GM12878 (cell line): ENCODE results near the gene KCTD2. TPM values are rescaled to one million over a fixed set of nuclear protein-coding genes. Genes with fewer than 3 reads are reported as not detected.

Source experiments
- ATAC-seq: fragments of 200-7000 bp; cut with Tn5 transposase; 3 replicates; pipeline ENCODE4 v1.9.1; 2020; ENCODE audit warnings: mild to moderate bottlenecking, moderate library complexity
- BruUV-seq: library from RNA; stranded (reverse); fragments of 400-500 nt; replicated peaks from 2 replicates; lab custom pipeline; 2021; lab: Mats Ljungman, UMichigan
- CTCF ChIA-PET: fragments of 300-600 bp; sonication (Branson Sonifier 250); formaldehyde crosslinking; extraction: SDS; loops from one replicate; lab custom pipeline; 2021; ENCODE audit warnings: inconsistent platforms; lab: Yijun Ruan, JAX
- POLR2A ChIA-PET: fragments of 350-600 bp; formaldehyde crosslinking; extraction: SDS; loops from one replicate; lab custom pipeline; 2021; ENCODE audit warnings: inconsistent platforms; lab: Charles Lee
- RAD21 ChIA-PET: fragments of 300-600 bp; sonication (Branson Sonifier 250); formaldehyde crosslinking; loops from one replicate; lab custom pipeline; 2023; ENCODE audit warnings: antibody characterized with exemption; ENCODE audit not compliant: unreplicated experiment; lab: Charles Lee
- SMC1A ChIA-PET: fragments of 300-600 bp; sonication (Branson Sonifier 250); formaldehyde crosslinking; loops from one replicate; lab custom pipeline; 2023; ENCODE audit not compliant: unreplicated experiment, uncharacterized antibody; lab: Charles Lee
- DNase-seq: peaks from one replicate; pipeline ENCODE4 v3.0.0-alpha.2; 2011; ENCODE audit warnings: low read depth, low spot score
- FAIRE-seq: peaks from 3 replicates; lab custom pipeline; 2011; peaks lifted over from hg19 to GRCh38; lab: Jason Lieb, UNC
- H2AFZ ChIP-seq: 2 replicates; pipeline ENCODE4 v1.6.0; 2011; ENCODE audit warnings: low read depth, low read length, control low read depth; ENCODE audit not compliant: control insufficient read depth
- H3K27ac ChIP-seq: 2 replicates; pipeline ENCODE4 v1.5.1; 2011; ENCODE audit warnings: control low read depth; ENCODE audit not compliant: control insufficient read depth, insufficient read depth
- H3K27me3 ChIP-seq, 2 experiments: replicated peaks in 1 of 2; 2 replicates each; pipeline versions ENCODE4 v1.6.0 to v1.6.1; 2011; ENCODE audit warnings: low read length in 1 of 2; ENCODE audit not compliant: control insufficient read depth in 2 of 2, insufficient read depth in 2 of 2
- H3K36me3 ChIP-seq, 2 experiments: 2 replicates each; pipeline ENCODE4 v1.5.1; 2011; ENCODE audit warnings: low read length in 1 of 2; ENCODE audit not compliant: control insufficient read depth in 2 of 2, insufficient read depth in 2 of 2
- H3K4me1 ChIP-seq: 2 replicates; pipeline ENCODE4 v1.6.1; 2011; ENCODE audit warnings: mild to moderate bottlenecking, low read length, moderate library complexity, mixed read lengths; ENCODE audit not compliant: control insufficient read depth, insufficient read depth
- H3K4me2 ChIP-seq: 2 replicates; pipeline ENCODE4 v1.6.0; 2011; ENCODE audit warnings: control low read depth; ENCODE audit not compliant: control insufficient read depth, insufficient read depth
- H3K4me3 ChIP-seq: fragments of 200-600 bp; sonication (generic); 2 replicates; pipeline ENCODE4 v1.5.1; 2016
- H3K79me2 ChIP-seq: 2 replicates; pipeline ENCODE4 v1.6.0; 2011; ENCODE audit warnings: low read length; ENCODE audit not compliant: control insufficient read depth, insufficient read depth
- H3K9ac ChIP-seq: 2 replicates; pipeline ENCODE4 v1.8.0; 2011; ENCODE audit warnings: low read length, control low read depth, mixed read lengths; ENCODE audit not compliant: control insufficient read depth, insufficient read depth
- H3K9me3 ChIP-seq: replicated peaks from 3 replicates; pipeline ENCODE4 v1.5.1; 2011; ENCODE audit warnings: mild to moderate bottlenecking, low read length; ENCODE audit not compliant: control insufficient read depth, insufficient read depth
- H4K20me1 ChIP-seq: 2 replicates; pipeline ENCODE4 v1.6.0; 2011; ENCODE audit not compliant: control insufficient read depth, insufficient read depth
- EP300 ChIP-seq, 2 experiments: fragments of 150-350 bp in 1 of 2; IDR thresholded peaks; 2 replicates each; pipeline ENCODE4 v1.6.1; 2011 to 2012; ENCODE audit warnings: low read depth in 2 of 2, low read length in 2 of 2, borderline replicate concordance in 1 of 2, improper control_type of control experiment in 1 of 2, inconsistent platforms in 1 of 2; ENCODE audit not compliant: control insufficient read depth in 1 of 2
- WGBS: methylation state at CpG from one replicate; pipeline ENCODE4 v1.1.6; 2016; ENCODE audit warnings: low lambda C conversion rate; ENCODE audit not compliant: insufficient replicate concordance, insufficient coverage; ENCODE audit errors: missing lambda C conversion rate; 5-methylcytosine and 5-hydroxymethylcytosine counted together
- in situ Hi-C: fragments of 300-500 bp; cut with MboI; formaldehyde crosslinking; loops from 9 replicates; pipeline ENCODE4 v1.14.3; 2018; ENCODE audit warnings: mixed read lengths
- intact Hi-C: fragments of 100-400 bp; cut with micrococcal nuclease; formaldehyde crosslinking; loops from one replicate; pipeline ENCODE4 v1.14.2; 2022; ENCODE audit not compliant: unreplicated experiment
- polyA plus RNA-seq, 11 experiments: library from polyadenylated mRNA; depleted of rRNA in 4 of 11; unstranded in 6 of 11; stranded (reverse) in 5 of 11; fragments of >200 nt; fragmentation: Nextera tagmentation in 4 of 11; fragmentation: Illumina TruSeq in 1 of 11; extraction: Ambion mirVana in 4 of 11; extraction: Trizol in 1 of 11; gene quantifications; 1 replicate in 1 of 11; 2 replicates in 10 of 11; pipeline versions ENCODE4 v1.2.1 to v1.2.3, GENCODE V29; 2011 to 2016; ENCODE audit warnings: inconsistent platforms in 2 of 11, missing spikeins in 2 of 11, low read depth in 1 of 11
- total RNA-seq, 4 experiments: library from RNA; depleted of rRNA in 3 of 4; stranded (reverse); fragments of >200 nt in 3 of 4; fragmentation: Illumina TruSeq in 1 of 4; extraction: Trizol in 1 of 4; gene quantifications; 2 replicates each; pipeline versions ENCODE4 v1.2.1 to v1.2.3, GENCODE V29; 2013 to 2021
- TF ChIP-seq, protein P1 (sequence below): fragments of 450-650 bp; IDR thresholded peaks from 2 replicates; pipeline ENCODE4 v1.6.1; 2016; ENCODE audit warnings: mild to moderate bottlenecking

KCTD2 gene
- total and polyA plus RNA-seq, 10 of the 15 experiments (the other 5 are each of a cell fraction or from before 2014, with no cell fraction given) = 1.5 to 27.5 (median 13.7) TPM

DNA sequence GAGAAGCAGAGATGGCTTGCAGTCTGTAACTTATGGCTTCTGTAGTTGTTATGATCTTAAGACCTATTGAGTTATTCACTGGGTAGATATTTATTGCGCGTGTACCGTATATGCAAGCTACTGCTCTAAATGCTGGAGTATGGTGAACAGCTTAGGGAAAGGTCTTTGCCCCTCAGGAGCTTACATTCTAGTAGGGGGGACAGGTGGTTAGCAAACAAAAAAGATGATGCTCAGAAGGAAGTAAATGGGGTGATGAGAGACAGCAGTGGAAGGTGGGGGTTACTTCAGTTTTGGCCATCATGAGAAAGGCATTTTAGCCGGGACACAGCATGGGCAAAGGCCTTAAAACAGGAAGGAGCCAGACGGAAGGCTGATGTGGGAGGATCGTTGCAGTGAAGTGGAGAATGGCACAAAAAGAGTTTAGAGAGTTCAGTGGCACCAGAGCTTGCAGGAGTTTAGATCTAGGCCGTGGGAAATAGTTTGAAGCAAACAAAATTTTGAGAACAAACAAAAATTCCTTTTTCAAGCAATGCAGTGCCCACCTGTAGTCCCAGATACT is 64.8 kb downstream of the KCTD2 start:
- TSS peak; percentile 73 for BruUV-seq
- no peak for DNase-seq
- no peak for ATAC-seq
- H3K4me3 ChIP-seq = peak overlapping the region; percentile 97; the same call in 1 of the 2 replicates
- H3K36me3 ChIP-seq = peaks cover 0 to 10% of the 10 kb centered on the region in 2 experiments; a peak in 1 of 4 replicates
- H3K79me2 ChIP-seq = peaks cover 15% of the 10 kb centered on the region
- H3K9me3 ChIP-seq = no peaks in the 10 kb centered on the region
- ChIA-PET CTCF (interaction anchor here (0.9 to 9.3 kb wide), 13 partner anchors 21 to 300 kb away, joined by 3 to 293 read pairs (median 7); partner anchors contain the start of genes MRPL58, NT5C and NUP85), POLR2A (interaction anchor here (0.5 to 3.5 kb wide), 6 partner anchors 19 to 297 kb away, joined by 3 to 11 read pairs (median 4); partner anchors contain the start of gene NT5C), SMC1A (interaction anchor here (0.9 to 8.1 kb wide), 9 partner anchors 20 to 94 kb away, joined by 3 to 134 read pairs (median 6); partner anchors contain the start of genes NT5C and NUP85), RAD21 (interaction anchor here (0.6 to 5.5 kb wide), 5 partner anchors 19 to 428 kb away, joined by 3 to 131 read pairs (median 10); partner anchors contain the start of genes NT5C and NUP85)
- in situ Hi-C loops (loop anchor here (5.0 kb wide), 1 partner anchor 90 kb away; no protein-coding TSS in a partner anchor), intact Hi-C loops (loop anchor here (5.0 kb wide), 2 partner anchors 150 to 300 kb away; no protein-coding TSS in a partner anchor)
- no peak for TF ChIP-seq EP300 (IDR thresholded peaks at IDR 0.05; ENCODE audit: borderline replicate concordance in 1 of 2, control insufficient read depth in 1 of 2, low read depth in 2 of 2, low read length in 2 of 2)
- TF ChIP-seq, protein P1, sequence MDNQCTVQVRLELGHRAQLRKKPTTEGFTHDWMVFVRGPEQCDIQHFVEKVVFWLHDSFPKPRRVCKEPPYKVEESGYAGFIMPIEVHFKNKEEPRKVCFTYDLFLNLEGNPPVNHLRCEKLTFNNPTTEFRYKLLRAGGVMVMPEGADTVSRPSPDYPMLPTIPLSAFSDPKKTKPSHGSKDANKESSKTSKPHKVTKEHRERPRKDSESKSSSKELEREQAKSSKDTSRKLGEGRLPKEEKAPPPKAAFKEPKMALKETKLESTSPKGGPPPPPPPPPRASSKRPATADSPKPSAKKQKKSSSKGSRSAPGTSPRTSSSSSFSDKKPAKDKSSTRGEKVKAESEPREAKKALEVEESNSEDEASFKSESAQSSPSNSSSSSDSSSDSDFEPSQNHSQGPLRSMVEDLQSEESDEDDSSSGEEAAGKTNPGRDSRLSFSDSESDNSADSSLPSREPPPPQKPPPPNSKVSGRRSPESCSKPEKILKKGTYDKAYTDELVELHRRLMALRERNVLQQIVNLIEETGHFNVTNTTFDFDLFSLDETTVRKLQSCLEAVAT = peak; percentile 42; the same call in 1 of the 2 replicates
- H3K27ac ChIP-seq = no peak overlapping the region
- no peak for FAIRE-seq
- H3K27me3 ChIP-seq = no peaks in the 10 kb centered on the region; a peak in 1 of 4 replicates
- H3K4me2 ChIP-seq = peak overlapping the region; percentile 97
- no peak overlapping the region for H3K9ac ChIP-seq
- H4K20me1 ChIP-seq = no peaks in the 10 kb centered on the region
- peaks cover 38% of the 10 kb centered on the region for H3K4me1 ChIP-seq
- no peak overlapping the region for H2AFZ ChIP-seq
- WGBS = 90% methylated on average over 7 of the region's 7 CpGs
